ENCODE measurements around the gene NECTIN1.

- TF ChIP-seq, protein P1, sequence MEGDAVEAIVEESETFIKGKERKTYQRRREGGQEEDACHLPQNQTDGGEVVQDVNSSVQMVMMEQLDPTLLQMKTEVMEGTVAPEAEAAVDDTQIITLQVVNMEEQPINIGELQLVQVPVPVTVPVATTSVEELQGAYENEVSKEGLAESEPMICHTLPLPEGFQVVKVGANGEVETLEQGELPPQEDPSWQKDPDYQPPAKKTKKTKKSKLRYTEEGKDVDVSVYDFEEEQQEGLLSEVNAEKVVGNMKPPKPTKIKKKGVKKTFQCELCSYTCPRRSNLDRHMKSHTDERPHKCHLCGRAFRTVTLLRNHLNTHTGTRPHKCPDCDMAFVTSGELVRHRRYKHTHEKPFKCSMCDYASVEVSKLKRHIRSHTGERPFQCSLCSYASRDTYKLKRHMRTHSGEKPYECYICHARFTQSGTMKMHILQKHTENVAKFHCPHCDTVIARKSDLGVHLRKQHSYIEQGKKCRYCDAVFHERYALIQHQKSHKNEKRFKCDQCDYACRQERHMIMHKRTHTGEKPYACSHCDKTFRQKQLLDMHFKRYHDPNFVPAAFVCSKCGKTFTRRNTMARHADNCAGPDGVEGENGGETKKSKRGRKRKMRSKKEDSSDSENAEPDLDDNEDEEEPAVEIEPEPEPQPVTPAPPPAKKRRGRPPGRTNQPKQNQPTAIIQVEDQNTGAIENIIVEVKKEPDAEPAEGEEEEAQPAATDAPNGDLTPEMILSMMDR (IDR thresholded peaks at IDR 0.05) = no peak
- no peak for TF ChIP-seq EP300 (IDR thresholded peaks at IDR 0.05)
- no peak for TF ChIP-seq POLR2A (IDR thresholded peaks at IDR 0.05)
- no peak for TF ChIP-seq POLR2AphosphoS5 (IDR thresholded peaks at IDR 0.05)
These were observed 106.4 kb downstream of the NECTIN1 start for GRCh38 chr11:119622454-119623143.

Measured in upper lobe of left lung (tissue), 4 donors.